Measurements from ENCODE around the gene PRR20B. TPM values are rescaled to one million over a fixed set of nuclear protein-coding genes. Genes with fewer than 3 reads are reported as not detected.

Gene PRR20B
- total RNA-seq, 1 experiment from 2014 or later, result not detected

GRCh38 chr13:57137585-57137984, 9.7 kb upstream of the PRR20B start:
- Mint-ChIP-seq H3K4me1 (no peaks in the 10 kb centered on the region), H3K36me3 (ENCODE audit: insufficient read depth in 1 of 3, low read depth in 3 of 3) (no peaks in the 10 kb centered on the region; a peak in 1 of 7 replicates), H3K27ac (no peak overlapping the region), H3K27me3 (ENCODE audit: low read depth) (no peaks in the 10 kb centered on the region), H3K4me3 (no peak overlapping the region), H3K9me3 (0 out of 5 replicates have a peak, but pooled peaks cover 0 to 2% of the 10 kb centered on the region in 2 experiments)
- Histone ChIP-seq H2AK5ac (ENCODE audit: insufficient read length, low read length) (no peak overlapping the region), H3K4me2 (ENCODE audit: insufficient read depth, insufficient read length, low read length) (no peak overlapping the region), H4K5ac (ENCODE audit: insufficient read length, low read depth, low read length) (no peak overlapping the region), H4K20me1 (ENCODE audit: control insufficient read depth, insufficient read depth, insufficient read length) (no peaks in the 10 kb centered on the region), H3K4me1 (ENCODE audit: insufficient read depth, low read length) (no peaks in the 10 kb centered on the region), H3K23ac (ENCODE audit: insufficient read length, low read depth, low read length) (no peak overlapping the region), H4K91ac (ENCODE audit: insufficient read length, low read depth, low read length) (no peak overlapping the region), H2BK15ac (ENCODE audit: low read depth, low read length) (no peak overlapping the region), H3K79me2 (ENCODE audit: insufficient read depth, low read length) (no peaks in the 10 kb centered on the region), H2BK12ac (ENCODE audit: insufficient read length, low read depth, low read length) (no peak overlapping the region), H3K9me3 (ENCODE audit: control insufficient read depth, low read depth, low read length) (no peaks in the 10 kb centered on the region), H3K27ac (ENCODE audit: insufficient read length, low read depth, low read length) (no peak overlapping the region), H3K4ac (ENCODE audit: low read depth, low read length) (no peak overlapping the region), H3K14ac (ENCODE audit: insufficient read depth, low read length) (no peak overlapping the region), H2AFZ (ENCODE audit: low read length) (no peak overlapping the region), H3K9ac (ENCODE audit: extremely low read depth, insufficient read length, low read length) (no peak overlapping the region), H3K79me1 (ENCODE audit: insufficient read depth, low read depth, low read length, poor library complexity, severe bottlenecking) (no peaks in the 10 kb centered on the region), H2BK5ac (ENCODE audit: insufficient read length, low read length) (no peak overlapping the region), H3K56ac (ENCODE audit: insufficient read length, low read depth, low read length) (no peak overlapping the region), H2BK120ac (ENCODE audit: low read depth, low read length, poor library complexity, severe bottlenecking) (no peak overlapping the region), H3K18ac (ENCODE audit: insufficient read length, low read depth, low read length) (no peak overlapping the region), H4K8ac (replicated peaks; ENCODE audit: insufficient read length, low read depth, low read length) (no peak overlapping the region), H3T11ph (ENCODE audit: low read length) (no peak overlapping the region), H3K27me3 (ENCODE audit: insufficient read depth, low read length) (no peaks in the 10 kb centered on the region), H2BK20ac (ENCODE audit: low read depth, low read length, poor library complexity, severe bottlenecking) (no peak overlapping the region), H3K23me2 (ENCODE audit: insufficient read length, low read depth, low read length, poor library complexity, severe bottlenecking) (no peaks in the 10 kb centered on the region)
- no CpG with 5 or more reads among the region's 4 CpGs for WGBS (ENCODE audit: extremely low coverage, insufficient read length, low lambda C conversion rate)
- no peak for DNase-seq
- TF ChIP-seq, protein P1, sequence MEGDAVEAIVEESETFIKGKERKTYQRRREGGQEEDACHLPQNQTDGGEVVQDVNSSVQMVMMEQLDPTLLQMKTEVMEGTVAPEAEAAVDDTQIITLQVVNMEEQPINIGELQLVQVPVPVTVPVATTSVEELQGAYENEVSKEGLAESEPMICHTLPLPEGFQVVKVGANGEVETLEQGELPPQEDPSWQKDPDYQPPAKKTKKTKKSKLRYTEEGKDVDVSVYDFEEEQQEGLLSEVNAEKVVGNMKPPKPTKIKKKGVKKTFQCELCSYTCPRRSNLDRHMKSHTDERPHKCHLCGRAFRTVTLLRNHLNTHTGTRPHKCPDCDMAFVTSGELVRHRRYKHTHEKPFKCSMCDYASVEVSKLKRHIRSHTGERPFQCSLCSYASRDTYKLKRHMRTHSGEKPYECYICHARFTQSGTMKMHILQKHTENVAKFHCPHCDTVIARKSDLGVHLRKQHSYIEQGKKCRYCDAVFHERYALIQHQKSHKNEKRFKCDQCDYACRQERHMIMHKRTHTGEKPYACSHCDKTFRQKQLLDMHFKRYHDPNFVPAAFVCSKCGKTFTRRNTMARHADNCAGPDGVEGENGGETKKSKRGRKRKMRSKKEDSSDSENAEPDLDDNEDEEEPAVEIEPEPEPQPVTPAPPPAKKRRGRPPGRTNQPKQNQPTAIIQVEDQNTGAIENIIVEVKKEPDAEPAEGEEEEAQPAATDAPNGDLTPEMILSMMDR (conservative IDR thresholded peaks at IDR 0.05), result no peak
